ENCODE measurements around the gene MAP6D1.

DNA sequence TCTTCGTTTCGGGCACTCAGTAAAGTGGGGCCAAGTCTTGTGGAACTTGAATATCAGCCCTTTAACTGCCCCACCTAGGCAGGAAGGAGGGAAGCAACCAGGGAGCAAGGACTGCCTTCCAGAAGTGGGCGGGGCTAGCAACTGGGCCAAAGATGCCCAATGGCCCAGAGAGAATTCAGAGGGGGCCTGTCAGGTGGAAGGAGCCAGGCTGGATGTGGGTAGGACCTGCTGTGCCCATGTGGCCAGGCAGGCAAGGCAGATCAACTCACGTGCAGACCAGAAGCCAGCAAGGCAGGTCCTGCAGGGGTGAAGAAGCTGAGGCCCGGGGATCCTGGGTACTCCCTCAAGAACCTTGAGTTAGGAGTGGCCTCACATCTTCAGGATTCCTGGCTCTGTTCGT, 5.5 kb downstream of the MAP6D1 start:
- TF ChIP-seq, protein P1, sequence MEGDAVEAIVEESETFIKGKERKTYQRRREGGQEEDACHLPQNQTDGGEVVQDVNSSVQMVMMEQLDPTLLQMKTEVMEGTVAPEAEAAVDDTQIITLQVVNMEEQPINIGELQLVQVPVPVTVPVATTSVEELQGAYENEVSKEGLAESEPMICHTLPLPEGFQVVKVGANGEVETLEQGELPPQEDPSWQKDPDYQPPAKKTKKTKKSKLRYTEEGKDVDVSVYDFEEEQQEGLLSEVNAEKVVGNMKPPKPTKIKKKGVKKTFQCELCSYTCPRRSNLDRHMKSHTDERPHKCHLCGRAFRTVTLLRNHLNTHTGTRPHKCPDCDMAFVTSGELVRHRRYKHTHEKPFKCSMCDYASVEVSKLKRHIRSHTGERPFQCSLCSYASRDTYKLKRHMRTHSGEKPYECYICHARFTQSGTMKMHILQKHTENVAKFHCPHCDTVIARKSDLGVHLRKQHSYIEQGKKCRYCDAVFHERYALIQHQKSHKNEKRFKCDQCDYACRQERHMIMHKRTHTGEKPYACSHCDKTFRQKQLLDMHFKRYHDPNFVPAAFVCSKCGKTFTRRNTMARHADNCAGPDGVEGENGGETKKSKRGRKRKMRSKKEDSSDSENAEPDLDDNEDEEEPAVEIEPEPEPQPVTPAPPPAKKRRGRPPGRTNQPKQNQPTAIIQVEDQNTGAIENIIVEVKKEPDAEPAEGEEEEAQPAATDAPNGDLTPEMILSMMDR (IDR thresholded peaks at IDR 0.05; ENCODE audit: poor library complexity): no peak
- TF ChIP-seq EZH2phosphoT487 (IDR thresholded peaks at IDR 0.05; ENCODE audit: low read depth, severe bottlenecking, unreplicated experiment): no peak
- no peak for TF ChIP-seq EZH2 (IDR thresholded peaks at IDR 0.05; ENCODE audit: borderline replicate concordance)

Data from hepatocyte (in vitro differentiated cells).